Medulla oblongata (tissue), 1 donor: ENCODE results near the gene HSF4.

Experiments used
- DNase-seq: peaks from one replicate; pipeline ENCODE4 v3.0.0-alpha.2; 2015; ENCODE audit errors: extremely low spot score

The HSF4 gene

GRCh38 chr16:67150047-67150832 is 14.3 kb upstream of the HSF4 start:
- DNase-seq, result no peak

GRCh38 chr16:67150833-67151396 is 13.6 kb upstream of the HSF4 start, which contains the start of gene B3GNT9:
Gene B3GNT9, minus strand, starts transcription at chr16:67150998. Its CDS starts 513 bp downstream, at chr16:67150485.
- DNase-seq, result peak; percentile 80

GRCh38 chr16:67151431-67152097 is 13.0 kb upstream of the HSF4 start:
- DNase-seq, result no peak

- DNase-seq, result no peak
Measured at GRCh38 chr16:67154578-67155294, 9.8 kb upstream of the HSF4 start.

- DNase-seq, result peak; percentile 76
Measured at GRCh38 chr16:67155295-67156142, 9.0 kb upstream of the HSF4 start.

GRCh38 chr16:67156143-67156844 is 8.3 kb upstream of the HSF4 start:
- no peak for DNase-seq

- no peak for DNase-seq
Measured at GRCh38 chr16:67157106-67157748, 7.3 kb upstream of the HSF4 start.

GRCh38 chr16:67157892-67158635 is 6.5 kb upstream of the HSF4 start:
- DNase-seq, result no peak

GRCh38 chr16:67158637-67159600 is 5.6 kb upstream of the HSF4 start:
- no peak for DNase-seq

GRCh38 chr16:67161595-67162058 is 2.9 kb upstream of the HSF4 start:
- no peak for DNase-seq

- no peak for DNase-seq
Measured at GRCh38 chr16:67162506-67163163, 1.9 kb upstream of the HSF4 start.

- DNase-seq, result peak; percentile 44
Measured at GRCh38 chr16:67163164-67163998, 1.2 kb upstream of the HSF4 start.

GRCh38 chr16:67163999-67164558 is 466 bp upstream of the HSF4 start:
- DNase-seq, result no peak

- DNase-seq, result no peak
Measured at GRCh38 chr16:67165121-67166078, 855 bp downstream of the HSF4 start.

- no peak for DNase-seq
Measured at GRCh38 chr16:67166110-67166547, 1.6 kb downstream of the HSF4 start.
